PC-9 (cell line): ENCODE data around the gene RBCK1. TPM values are rescaled to one million over a fixed set of nuclear protein-coding genes. Genes with fewer than 3 reads are reported as not detected.

Source experiments
- BruUV-seq: library from RNA; stranded (reverse); fragments of 400-500 nt; replicated peaks from 2 replicates; lab custom pipeline; 2021; lab: Mats Ljungman, UMichigan
- CTCF ChIA-PET: fragments of 300-600 bp; sonication (Branson Sonifier 250); formaldehyde crosslinking; loops from one replicate; lab custom pipeline; 2022; ENCODE audit warnings: antibody characterized with exemption; lab: Charles Lee
- POLR2A ChIA-PET: fragments of 300-600 bp; sonication (Branson Sonifier 250); formaldehyde crosslinking; loops from one replicate; lab custom pipeline; 2022; ENCODE audit warnings: antibody characterized with exemption; ENCODE audit not compliant: unreplicated experiment; lab: Charles Lee
- DNase-seq, 2 experiments: peaks; one replicate each; pipeline versions ENCODE4 v3.0.0 to v3.0.0-alpha.2; 2015 to 2022; ENCODE audit warnings: mixed read lengths in 1 of 2
- H2AFZ ChIP-seq: fragments of 200-600 bp; sonication (generic); 2 replicates; pipeline ENCODE4 v1.8.1; 2017; ENCODE audit warnings: antibody characterized with exemption
- H3F3A ChIP-seq: fragments of 200-600 bp; sonication (generic); 2 replicates; pipeline ENCODE4 v1.8.1; 2017; ENCODE audit warnings: antibody characterized with exemption, mild to moderate bottlenecking, low read depth; ENCODE audit not compliant: insufficient read depth
- H3K27ac ChIP-seq: fragments of 200-600 bp; sonication (generic); 2 replicates; pipeline ENCODE4 v1.6.1; 2016; ENCODE audit warnings: mixed run types
- H3K27me3 ChIP-seq: fragments of 200-600 bp; sonication (generic); 2 replicates; pipeline ENCODE4 v1.6.1; 2016; ENCODE audit warnings: low read depth, mixed run types; ENCODE audit not compliant: insufficient read depth
- H3K36me3 ChIP-seq: fragments of 200-600 bp; sonication (generic); 2 replicates; pipeline ENCODE4 v1.6.1; 2016; ENCODE audit warnings: low read depth, mixed run types
- H3K4me1 ChIP-seq: fragments of 200-600 bp; sonication (generic); replicated peaks from 2 replicates; pipeline ENCODE4 v1.6.1; 2016; ENCODE audit warnings: mixed run types; ENCODE audit not compliant: insufficient read depth
- H3K4me2 ChIP-seq: fragments of 200-600 bp; sonication (generic); 2 replicates; pipeline ENCODE4 v1.6.1; 2017; ENCODE audit warnings: mixed run types
- H3K4me3 ChIP-seq: fragments of 200-600 bp; sonication (generic); 2 replicates; pipeline ENCODE4 v1.6.1; 2016; ENCODE audit warnings: mixed run types
- H3K79me2 ChIP-seq: fragments of 200-600 bp; sonication (generic); 2 replicates; pipeline ENCODE4 v1.6.1; 2017; ENCODE audit warnings: low read depth, mixed run types
- H3K9me2 ChIP-seq: fragments of 200-600 bp; sonication (generic); 2 replicates; pipeline ENCODE4 v1.8.1; 2017; ENCODE audit warnings: mild to moderate bottlenecking; ENCODE audit not compliant: insufficient read depth
- H3K9me3 ChIP-seq: fragments of 200-600 bp; sonication (generic); 2 replicates; pipeline ENCODE4 v1.8.1; 2016; ENCODE audit warnings: low read depth; ENCODE audit not compliant: insufficient read depth
- H4K20me1 ChIP-seq: fragments of 200-600 bp; sonication (generic); 2 replicates; pipeline ENCODE4 v1.8.1; 2017; ENCODE audit not compliant: insufficient read depth
- CTCF ChIP-seq: fragments of 200-600 bp; sonication (generic); conservative IDR thresholded peaks from 2 replicates; pipeline ENCODE4 v1.6.1; 2017; ENCODE audit warnings: mixed run types, antibody characterized with exemption, mild to moderate bottlenecking, moderate library complexity
- EZH2 ChIP-seq: fragments of 200-600 bp; sonication (generic); IDR thresholded peaks from 2 replicates; pipeline ENCODE4 v1.8.0; 2017; ENCODE audit warnings: antibody characterized with exemption, low read depth
- intact Hi-C: fragments of 100-400 bp; cut with micrococcal nuclease; formaldehyde crosslinking; loops from one replicate; pipeline ENCODE4 v1.10.0; 2022; ENCODE audit not compliant: unreplicated experiment
- total RNA-seq: library from RNA; stranded (reverse); gene quantifications from 2 replicates; pipeline ENCODE4 v1.2.3, GENCODE V29; 2021

Gene RBCK1
- total RNA-seq, 1 experiment from 2014 or later, result 176 TPM

GRCh38 chr20:420721-421574 is 12.8 kb downstream of the RBCK1 start:
- H3K27ac ChIP-seq, result no peak overlapping the region
- no peaks in the 10 kb centered on the region for H3K4me1 ChIP-seq
- H3F3A ChIP-seq, result peaks cover 36% of the 10 kb centered on the region
- no peaks in the 10 kb centered on the region for H3K9me3 ChIP-seq
- intact Hi-C loops, result no loop called here
- DNase-seq, result peak in 1 of 2 experiments; percentile 38
- H3K4me3 ChIP-seq, result no peak overlapping the region
- 0 out of 2 replicates have a peak, but pooled peaks cover 5% of the 10 kb centered on the region for H4K20me1 ChIP-seq
- H3K36me3 ChIP-seq, result peaks cover 14% of the 10 kb centered on the region; the same call in 1 of the 2 replicates
- H3K27me3 ChIP-seq, result no peaks in the 10 kb centered on the region
- no peaks in the 10 kb centered on the region for H3K9me2 ChIP-seq
- no peak overlapping the region for H3K4me2 ChIP-seq
- no peaks in the 10 kb centered on the region for H3K79me2 ChIP-seq
- ChIA-PET CTCF (interaction anchor here (0.5 kb wide), 1 partner anchor 57 kb away, joined by 6 read pairs; no protein-coding TSS in a partner anchor), POLR2A (no interaction called here)
- TF ChIP-seq CTCF (no peak), EZH2 (no peak)
- no peak overlapping the region for H2AFZ ChIP-seq
- no TSS peak for BruUV-seq

GRCh38 chr20:421685-422250 is 13.7 kb downstream of the RBCK1 start:
- H3K4me2 ChIP-seq, result no peak overlapping the region
- H3K27me3 ChIP-seq, result no peaks in the 10 kb centered on the region
- 0 out of 2 replicates have a peak, but pooled peaks cover 10% of the 10 kb centered on the region for H3K36me3 ChIP-seq
- H3K9me2 ChIP-seq, result no peaks in the 10 kb centered on the region
- TF ChIP-seq EZH2 (no peak), CTCF (no peak)
- no peak overlapping the region for H3K4me3 ChIP-seq
- H3K27ac ChIP-seq, result no peak overlapping the region
- BruUV-seq, result no TSS peak
- intact Hi-C loops, result no loop called here
- no peaks in the 10 kb centered on the region for H3K79me2 ChIP-seq
- peaks cover 32% of the 10 kb centered on the region for H3F3A ChIP-seq
- no peak overlapping the region for H2AFZ ChIP-seq
- H3K4me1 ChIP-seq, result no peaks in the 10 kb centered on the region
- CTCF ChIA-PET, result no interaction called here
- POLR2A ChIA-PET, result no interaction called here
- H4K20me1 ChIP-seq, result 0 out of 2 replicates have a peak, but pooled peaks cover 5% of the 10 kb centered on the region
- no peak for DNase-seq
- no peaks in the 10 kb centered on the region for H3K9me3 ChIP-seq

- no peaks in the 10 kb centered on the region for H3K79me2 ChIP-seq
- peaks cover 10% of the 10 kb centered on the region; the same call in 1 of the 2 replicates for H3K36me3 ChIP-seq
- CTCF ChIA-PET, result interaction anchor here (0.6 kb wide), 1 partner anchor 579 kb away, joined by 3 read pairs; no protein-coding TSS in a partner anchor
Measured at GRCh38 chr20:426566-426965, 18.5 kb downstream of the RBCK1 start.

More at GRCh38 chr20:426566-426965, 18.5 kb downstream of the RBCK1 start:
- no TSS peak for BruUV-seq
- intact Hi-C loops, result no loop called here
- Histone ChIP-seq H3K9me3 (no peaks in the 10 kb centered on the region), H3K4me2 (no peak overlapping the region), H3K9me2 (no peaks in the 10 kb centered on the region), H3F3A (peaks cover 38% of the 10 kb centered on the region), H3K4me3 (no peak overlapping the region), H3K27me3 (no peaks in the 10 kb centered on the region), H4K20me1 (0 out of 2 replicates have a peak, but pooled peaks cover 5% of the 10 kb centered on the region), H3K27ac (no peak overlapping the region), H2AFZ (no peak overlapping the region), H3K4me1 (no peaks in the 10 kb centered on the region)
- POLR2A ChIA-PET, result no interaction called here
- no peak for DNase-seq
- TF ChIP-seq EZH2, result no peak
- TF ChIP-seq CTCF, result no peak
